ENCODE results near the gene MCF2L.

The MCF2L gene

DNA sequence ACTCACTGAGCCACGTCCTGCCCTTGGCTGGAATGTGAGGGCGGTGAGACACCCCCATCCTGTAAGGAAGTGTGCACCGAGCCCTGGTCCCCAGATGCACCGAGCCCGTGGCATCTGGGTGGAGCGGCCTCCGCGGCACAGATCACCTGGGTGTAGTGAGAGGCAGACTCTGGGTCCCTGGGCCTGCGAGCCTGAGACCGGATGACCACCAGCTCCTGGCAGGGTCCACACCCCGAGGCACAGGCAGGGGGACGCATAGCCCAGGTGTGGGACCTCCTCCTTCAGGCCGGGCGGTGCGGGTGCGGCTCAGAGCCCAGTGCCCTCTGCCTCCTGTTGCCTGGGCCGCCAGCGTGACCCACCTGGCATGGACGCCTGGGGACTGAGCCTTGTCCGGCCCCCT is 12.4 kb downstream of the MCF2L start:
- no peak for DNase-seq

DNA sequence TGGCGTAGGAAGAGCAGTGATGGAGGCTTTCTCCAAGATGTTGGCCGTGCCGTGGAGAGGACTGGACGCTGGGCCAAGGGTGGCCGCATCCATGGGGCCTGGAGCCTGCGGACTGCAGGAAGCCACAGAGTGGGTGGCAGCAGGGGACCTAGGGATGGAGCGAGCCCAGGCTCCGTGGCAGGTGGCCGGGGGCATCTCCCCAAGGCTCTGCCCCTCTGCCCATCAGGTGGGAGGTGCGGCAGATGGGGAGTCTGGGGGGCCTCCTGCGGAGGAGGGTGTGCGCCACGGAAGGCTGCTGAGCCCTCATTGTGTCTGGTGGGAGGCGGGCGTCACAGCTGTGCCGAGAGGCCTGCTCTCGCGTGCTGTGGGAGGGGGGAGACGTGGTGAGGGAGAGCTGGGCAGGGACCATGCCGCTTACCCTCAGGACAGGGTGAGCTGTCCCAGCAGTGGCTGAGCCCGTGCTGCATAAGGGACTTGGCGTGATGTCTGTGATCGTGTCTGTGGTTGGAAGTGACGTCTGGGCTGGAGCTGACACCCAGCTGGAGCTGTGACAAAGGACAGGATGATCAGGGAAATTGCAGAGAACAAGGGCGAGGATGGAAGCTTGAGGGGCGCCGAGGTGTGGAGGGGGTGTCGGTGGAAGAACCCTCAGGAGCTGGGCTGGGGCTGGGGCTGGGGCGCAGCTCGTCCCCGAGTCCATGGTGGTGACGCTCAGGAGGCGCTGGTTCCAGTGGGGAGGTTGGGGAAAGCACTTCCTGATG is 13.4 kb downstream of the MCF2L start:
- DNase-seq = no peak

DNA sequence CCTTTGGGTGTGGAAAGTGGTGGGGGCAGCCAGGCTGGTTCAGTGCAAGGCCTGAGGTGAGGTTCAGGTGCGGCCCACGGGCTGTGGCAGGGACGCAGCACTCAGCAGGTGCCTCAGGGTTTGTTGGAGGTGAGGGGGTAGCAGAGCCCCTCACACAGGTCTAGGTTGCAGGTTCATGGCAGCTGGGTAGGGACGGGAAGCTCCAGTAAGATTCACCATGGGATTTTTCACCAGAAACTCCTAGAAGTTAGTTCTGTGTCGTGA is 14.0 kb downstream of the MCF2L start:
- no peak for DNase-seq

DNA sequence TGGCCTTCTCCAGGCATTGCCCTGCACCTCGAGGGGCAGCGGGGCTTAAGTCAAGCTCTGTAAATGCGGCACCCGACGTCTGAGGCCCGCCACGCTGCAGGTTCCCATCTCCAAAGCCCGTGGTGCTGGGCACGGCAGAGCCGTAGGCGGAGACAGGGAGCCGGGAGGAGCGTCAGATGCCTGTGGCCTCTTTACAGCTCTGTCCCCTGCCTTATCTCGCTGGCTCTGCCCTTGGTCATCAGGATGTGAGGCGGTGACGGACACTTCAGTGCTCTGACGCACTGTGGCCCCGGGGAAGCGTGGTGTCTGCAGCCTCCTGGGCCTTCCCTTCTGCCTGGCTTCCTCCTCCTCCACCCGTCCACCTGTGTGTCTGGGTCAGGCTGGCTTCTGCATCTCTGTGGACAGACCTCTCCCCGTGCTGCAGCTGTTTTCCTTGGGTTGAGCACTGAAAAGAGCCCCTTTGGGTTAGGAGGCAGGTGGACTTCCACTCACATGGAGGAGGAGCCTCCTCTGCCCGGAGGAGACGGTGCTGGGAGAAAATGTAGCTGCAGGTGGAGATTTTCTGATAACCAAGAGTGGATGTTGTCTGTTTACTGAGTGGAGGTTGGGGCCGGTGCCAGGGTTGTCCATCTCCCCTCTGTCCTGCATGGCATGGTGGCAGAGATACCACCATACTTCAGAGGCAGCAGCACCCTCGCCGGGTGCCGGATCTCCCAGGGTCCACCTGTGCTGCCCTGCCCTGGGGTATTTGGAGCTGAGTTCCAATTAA is 14.6 kb downstream of the MCF2L start:
- no peak for DNase-seq

DNA sequence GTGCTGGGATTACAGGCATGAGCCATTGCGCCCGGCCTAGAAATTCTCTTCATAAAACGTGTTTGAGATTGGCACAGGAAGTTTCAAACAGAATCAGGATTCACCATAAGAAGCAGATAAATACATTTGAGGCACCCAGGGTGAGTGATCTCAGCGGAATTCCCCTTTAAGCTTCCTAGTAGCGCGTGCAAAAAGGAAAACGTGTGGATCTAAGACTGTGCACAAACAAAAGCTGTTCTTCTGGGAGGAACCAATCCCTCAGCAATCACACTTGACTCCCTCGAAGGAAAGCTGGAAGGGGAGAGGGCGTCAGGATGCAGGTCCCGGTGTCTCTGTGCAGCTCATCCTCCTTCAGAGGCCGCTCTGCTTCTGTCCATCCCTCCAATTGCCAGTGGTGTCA is 15.5 kb downstream of the MCF2L start:
- no peak for DNase-seq

DNA sequence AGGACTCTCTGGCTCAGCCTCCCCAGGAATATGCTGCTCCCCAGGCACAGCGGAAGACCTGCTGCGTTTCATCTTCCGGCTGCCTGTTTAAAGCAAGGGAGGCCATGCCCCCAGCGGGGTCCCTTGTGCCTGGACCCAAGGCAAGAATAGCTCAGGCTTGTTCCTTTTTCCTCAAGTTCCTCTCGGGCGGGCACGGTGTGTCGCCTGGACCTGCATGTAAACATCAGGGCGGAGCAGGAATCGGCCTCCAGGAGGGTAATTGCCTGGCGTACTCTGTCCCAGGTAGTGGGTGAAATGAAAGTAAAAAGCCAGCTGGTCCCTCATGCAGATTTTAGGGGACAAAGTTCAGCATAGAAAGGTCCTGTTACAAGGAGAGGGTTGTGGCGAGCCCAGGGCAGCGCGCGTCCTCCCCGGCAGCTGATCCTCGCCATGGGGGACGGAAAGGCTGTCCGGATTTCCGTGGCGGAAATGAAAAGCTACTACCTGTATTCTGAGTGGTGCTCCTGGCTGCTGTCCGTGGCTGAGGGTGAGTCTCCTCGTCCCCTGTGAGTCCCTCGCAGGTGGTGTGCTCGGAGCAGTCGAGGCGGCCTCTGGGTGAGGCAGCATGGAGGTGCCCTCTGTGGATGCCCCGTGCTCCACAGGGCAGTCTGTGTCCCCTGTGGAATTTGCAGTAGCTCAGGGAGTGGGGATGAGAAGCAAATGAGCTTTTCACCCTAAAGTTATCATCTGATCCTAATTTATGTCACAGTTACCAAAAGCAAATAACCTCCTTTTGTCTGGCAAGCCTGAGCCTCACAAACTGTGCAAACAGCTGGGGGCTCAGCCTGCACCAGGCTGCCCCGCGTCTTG is 16.2 kb downstream of the MCF2L start:
- no peak for DNase-seq

DNA sequence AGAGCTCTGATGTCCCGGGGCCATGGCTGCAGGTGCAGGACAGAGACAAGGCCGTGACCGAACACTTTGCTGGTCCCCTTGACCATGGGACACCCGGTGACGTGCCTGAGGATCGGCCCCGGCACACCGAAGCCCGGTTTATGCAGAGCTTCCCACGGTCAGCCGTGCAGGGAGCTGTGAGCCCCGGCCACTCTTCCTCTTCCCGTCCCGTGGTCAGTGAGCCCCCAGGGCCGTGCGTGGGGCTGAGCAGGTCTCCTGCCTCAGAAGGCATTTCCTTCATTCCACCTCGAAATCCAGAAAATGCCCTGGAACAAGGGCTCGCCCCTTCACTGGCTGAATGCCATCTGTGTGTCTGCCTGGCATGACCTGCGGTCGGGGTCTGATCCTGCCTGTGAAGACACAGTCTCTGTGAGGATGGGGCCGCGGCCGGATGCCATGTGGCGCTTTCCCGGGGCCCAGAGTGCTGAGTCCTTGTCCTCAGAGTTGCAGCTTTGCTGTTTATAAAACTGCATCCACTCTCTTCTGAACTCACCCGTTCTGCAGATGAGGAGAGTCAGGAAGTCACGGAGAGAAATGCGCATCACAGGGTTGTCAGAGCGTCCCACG is 16.9 kb downstream of the MCF2L start:
- no peak for DNase-seq

DNA sequence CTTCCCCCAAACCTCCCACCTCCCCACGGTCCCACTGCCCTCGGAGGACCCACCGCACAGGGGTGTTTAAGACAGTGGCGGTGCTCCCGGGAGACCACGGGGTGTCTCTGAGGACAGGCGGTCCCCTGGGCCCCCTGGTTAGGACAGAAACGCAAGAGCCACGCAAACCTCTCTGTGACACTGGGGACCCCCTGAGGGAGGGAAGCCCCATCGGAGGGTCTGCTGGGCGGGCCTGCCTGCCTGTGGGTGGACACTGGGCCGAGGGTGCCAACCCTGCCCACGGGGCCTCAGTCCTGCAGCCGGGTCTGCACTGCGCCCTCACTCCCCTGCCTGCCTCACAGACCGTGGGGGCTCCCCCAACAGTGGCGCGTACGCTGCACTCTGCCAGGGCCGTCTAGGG is 17.5 kb downstream of the MCF2L start:
- no peak for DNase-seq

DNA sequence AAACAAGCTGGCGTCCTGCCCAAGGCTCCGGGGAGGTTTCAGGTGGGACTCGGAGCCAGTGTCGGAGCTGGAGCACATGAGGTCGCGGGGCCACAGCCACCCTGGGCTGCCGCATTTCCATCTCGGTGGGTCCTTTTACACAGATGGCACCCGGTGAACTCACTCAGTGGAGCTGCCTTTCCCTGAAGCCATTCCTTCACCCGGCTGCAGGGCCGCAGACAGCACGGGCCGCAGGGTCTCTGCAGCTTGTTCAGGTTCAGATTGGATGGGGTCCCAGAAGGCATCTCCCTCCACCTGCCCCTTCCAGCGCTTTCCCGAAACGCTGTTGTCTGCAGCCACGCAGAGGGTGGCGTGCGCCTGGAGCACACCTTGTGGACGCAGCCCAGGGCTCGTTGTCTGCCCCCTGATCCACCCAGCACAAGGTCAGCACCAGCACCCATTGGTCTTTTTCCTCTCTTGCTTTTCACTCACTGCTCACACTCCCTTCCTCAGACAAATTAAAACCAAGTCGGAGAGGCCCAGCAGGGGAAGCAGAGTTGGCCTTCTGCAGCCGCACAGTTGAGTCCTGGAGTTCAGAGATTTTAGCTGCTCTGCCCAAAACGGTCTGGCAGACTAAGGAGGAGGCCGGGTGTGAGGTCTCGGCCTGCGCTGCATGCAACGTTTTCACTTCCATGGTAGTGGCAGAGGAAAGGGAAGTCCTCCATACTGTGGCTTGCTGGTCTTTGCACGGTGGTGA is 18.1 kb downstream of the MCF2L start:
- DNase-seq = no peak

DNA sequence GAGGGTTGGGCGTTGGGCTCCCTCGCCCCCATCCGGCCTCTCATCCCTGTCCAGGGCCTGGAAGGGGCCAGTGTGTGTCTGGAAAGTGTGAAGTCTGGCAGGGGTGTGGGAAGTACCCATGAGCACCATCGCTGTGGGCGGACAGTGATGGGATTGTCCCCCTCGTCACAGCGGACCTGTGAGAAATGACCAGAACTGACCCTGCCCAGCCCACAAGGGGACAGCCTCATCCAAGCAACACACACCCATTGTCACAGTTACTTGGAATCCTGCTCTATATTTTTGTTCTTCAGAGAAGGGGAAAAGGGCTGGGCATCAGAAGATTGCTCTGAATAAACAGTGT is 18.6 kb downstream of the MCF2L start:
- DNase-seq = no peak

DNA sequence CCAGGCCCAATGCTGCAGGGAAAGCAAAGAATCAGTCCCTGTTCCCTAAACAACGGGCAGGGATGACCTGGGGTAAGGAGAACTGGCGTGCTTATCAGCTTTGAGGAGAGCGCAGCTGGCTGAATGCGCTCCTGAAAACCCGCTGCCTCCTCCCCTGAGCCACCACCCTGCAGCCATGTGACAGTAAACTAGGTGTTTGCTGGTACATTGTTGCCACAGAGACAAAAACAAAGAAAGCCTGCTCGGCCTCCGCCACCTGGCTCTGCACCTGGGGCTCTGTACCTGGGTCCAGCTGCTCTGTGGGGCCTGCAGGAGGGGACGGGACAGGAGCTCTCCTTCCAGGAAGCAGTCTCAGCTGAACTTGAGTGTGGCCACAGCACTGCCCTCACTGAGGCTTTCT is 21.8 kb downstream of the MCF2L start:
- no peak for DNase-seq

DNA sequence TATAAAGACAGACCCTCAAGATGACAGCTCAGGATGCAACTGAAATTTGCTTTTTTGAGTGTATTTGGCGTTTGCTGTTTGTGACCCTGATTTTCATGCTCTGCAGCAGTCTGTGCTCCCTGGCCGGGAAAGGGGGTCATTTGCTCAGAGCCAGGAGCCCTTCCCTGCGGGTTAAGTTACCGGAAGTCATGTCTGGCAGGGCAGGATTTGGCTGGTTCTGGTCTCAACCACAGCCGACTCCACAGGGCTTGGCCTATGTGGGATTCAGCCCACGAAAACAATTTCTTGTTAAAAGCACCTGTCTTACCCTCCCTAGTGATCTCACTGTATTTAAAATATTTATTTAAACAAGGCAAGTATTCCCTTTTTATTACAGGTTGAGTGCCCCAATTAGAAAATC is 22.6 kb downstream of the MCF2L start:
- no peak for DNase-seq

DNA sequence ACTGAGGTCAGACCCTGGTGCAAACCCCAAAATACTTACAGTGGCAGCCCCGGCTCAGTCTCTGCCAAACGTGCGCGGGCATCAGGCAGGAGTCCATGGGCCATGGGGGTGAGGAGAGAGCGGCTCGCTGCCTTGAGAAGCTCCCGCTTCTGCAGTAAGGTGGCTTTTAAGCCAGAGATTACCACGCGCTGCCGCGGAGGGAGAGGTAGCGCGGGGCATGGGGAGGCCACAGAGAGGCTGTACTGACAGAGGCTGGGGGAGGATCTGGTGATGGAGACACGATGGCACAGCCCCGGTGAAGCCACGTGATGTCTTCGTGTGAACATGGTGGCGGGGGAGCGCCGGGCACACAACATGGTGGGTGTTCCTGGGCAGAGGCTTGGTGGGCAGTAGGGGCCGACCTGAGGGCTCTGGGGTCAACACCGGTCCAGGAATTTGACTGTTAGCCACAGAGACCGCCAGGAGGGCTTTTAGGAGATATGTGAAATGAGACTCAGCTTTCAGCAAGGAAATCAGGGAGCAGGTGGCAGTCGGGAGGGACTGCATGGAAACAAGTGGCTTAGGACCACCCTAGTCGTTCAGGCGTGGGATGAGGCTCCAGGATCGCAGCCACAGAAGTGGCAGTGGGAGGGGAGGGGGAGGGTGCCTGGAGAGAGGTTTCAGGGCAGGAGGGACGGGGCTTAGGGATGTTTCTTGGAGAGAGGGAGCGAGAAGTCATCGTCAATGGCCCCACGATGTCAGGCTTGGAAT is 24.1 kb downstream of the MCF2L start:
- no peak for DNase-seq

DNA sequence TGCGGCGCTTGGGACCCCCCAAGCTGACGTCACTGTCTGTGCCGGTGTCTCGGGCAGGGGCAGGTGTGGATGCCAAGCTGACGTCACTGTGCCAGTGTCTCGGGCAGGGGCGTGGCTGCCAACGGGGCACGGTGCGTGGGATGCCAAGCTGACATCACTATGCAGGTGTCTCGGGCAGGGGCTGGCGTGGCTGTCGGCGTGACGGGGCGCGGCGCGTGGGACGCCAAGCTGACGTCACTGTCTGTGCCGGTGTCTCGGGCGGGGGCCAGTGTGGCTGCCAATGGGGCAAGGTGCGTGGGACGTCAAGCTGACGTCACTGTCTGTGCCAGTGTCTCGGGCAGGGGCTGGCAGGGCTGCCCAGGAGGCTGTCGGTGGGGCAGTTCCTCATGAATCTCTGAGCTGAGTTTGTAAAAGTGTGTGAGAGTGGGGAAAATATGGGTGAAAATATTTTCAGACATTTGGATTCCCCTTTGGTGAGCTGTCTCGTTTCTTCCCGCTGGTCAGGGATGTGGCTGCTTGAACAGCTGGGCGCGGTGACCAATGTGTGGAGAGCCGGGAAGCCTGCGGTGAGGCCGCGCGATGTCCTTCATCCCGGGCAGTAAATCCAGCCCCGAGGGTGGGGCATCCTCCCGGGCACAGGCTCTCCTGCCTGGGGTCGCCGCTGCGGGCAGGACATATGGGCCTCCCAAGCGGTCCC is 25.2 kb downstream of the MCF2L start:
- no peak for DNase-seq

DNA sequence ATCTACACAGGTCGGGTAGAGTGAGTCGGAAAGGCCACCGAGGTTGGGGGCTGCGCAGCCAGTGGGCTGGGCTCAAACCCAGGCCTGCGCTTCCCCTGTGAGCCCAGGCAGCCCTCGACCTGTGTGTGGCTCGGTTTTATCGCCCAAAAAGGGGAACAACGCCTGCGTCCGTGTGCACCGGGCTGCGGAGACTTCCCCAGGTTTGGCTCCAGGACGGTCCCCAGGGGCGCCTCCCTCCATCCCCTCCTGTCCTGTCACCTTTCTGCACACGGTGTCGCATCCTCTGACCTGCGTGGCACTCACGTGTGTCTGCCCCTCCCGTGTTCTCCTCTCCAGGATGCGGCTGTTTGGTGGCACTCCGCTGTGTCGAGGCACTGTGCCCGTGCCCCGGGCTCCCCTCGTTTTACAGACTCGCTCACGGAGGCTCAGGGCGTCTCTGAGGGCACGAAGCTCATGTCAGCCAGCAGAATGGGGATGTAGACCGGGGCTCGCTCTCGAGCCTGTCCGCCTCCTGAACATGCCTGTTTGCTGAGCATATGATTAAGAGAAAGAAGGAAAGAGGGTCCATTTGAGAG is 25.9 kb downstream of the MCF2L start:
- DNase-seq = no peak

DNA sequence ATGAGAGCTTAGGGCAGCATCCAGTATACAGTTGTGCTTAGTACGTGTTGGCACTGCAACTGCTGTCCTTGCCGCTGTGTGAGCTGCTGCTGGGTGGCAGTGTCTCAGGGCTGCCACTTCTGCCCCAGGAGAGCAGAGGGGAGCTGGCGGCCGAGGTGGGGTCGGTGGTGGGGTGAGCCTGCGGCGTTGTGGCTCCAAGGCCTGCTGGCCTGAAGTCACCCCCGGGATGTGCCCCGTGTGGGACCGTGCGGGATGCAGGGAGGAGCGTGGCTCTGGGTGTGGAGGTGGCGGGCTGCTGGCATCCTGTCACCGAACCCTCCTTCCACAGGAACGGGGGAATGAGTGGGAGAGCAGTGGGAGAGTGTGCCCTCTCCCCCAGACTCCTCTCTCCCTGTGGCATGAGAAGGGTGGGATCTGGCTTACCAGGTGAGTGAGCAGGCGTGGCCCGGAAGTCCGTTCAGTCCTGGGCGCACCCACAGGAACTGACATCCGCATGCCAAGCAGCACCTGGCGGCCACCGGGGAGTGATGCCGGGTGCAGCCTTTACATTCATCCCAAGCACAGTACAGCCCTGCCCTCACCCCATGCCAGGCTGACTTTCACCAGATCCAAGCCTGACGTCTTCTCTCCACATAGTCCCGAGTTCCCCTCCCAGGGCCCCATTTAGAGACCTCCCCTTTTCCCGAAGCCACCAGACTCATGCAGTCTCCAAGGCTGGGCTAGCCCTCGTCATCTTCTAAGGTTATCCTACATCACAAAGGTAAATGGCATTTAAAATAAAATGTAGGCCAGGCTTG is 26.6 kb downstream of the MCF2L start:
- no peak for DNase-seq

DNA sequence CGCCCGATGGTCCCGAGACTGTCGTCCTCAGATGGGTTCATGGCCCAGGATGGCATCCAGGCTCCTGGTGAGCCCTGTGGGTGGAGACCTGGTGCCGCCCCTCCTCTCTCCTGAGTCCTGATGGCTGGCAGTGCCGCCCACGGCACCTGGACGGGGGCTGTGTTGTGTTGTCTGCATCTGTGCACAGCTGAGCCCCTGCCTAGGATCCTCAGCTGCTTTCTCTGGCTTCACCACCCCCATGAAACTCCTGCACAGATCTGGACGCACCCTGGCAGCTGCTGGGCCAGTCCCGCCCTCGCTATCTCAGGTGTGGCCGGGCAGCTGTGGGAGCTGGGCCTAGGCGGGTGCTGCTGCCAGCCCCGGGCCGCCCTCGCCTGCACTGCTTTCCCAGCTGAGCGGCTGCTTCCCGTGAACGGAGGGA is 27.7 kb downstream of the MCF2L start:
- DNase-seq = no peak

DNA sequence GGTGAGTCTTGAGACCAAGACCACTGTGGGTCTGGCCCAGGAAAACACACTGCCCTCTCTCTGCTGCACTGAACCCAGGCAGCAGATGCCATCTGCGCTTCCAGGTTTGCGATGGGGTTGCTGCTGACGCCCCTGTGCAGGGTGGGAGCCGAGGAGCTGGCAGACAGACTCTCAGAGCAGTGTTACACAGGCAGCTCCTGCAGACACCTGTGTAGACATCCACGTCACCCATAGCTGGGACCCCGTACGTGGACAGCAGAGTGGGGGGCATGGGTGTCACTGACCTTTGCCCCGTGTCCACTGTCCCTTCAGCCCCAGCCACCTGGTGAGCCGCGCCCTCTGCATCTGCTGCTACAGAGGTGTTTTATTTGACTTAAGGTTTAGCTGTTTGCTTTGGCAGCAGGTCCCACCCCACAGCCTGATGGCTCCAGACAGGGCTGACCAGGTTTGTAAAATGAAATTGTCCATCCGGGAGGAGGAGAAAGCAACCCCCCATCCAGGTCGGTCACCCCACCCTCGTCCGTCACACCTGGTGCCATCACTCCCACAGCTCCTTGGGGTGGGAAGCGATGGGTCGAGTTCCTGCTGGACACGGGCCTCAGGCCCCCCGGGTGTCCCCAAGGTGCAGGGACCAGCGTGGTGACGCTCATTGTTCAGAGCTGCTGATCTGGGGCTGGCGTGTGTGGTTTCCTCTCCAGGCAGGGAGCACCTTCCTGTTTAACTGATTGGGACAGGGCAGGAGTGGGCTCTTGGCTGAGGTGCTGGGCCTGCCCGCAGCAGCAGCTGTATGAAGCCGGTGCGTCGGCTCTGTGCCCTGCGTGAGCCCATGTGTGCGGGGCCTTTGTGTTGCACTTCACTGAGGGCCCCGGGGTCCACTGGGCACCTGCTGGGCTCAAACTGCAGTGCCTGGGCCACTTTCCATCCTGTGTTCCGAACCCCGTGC is 28.4 kb downstream of the MCF2L start:
- DNase-seq = no peak

Measured in T-helper 9 cell (primary cell).